HepG2 (cell line): Measurements from ENCODE around the gene GSTP1. TPM values are rescaled to one million over a fixed set of nuclear protein-coding genes. Genes with fewer than 3 reads are reported as not detected.
A peak's percentile ranks its signal among the peaks of the same experiment; 100 is the strongest.

Source experiments
- FOSL2 ChIP-seq: sonication (generic); formaldehyde crosslinking; IDR thresholded peaks from 2 replicates; pipeline ENCODE4 v1.4.0; 2020; ENCODE audit warnings: missing genetic modification reagents
- HMG20A ChIP-seq: IDR thresholded peaks from 2 replicates; pipeline ENCODE4 v1.6.1; 2016; ENCODE audit warnings: borderline replicate concordance
- HOXA7 ChIP-seq: sonication (generic); formaldehyde crosslinking; IDR thresholded peaks from 2 replicates; pipeline ENCODE4 v1.8.1; 2022; ENCODE audit warnings: mild to moderate bottlenecking, missing genetic modification reagents, moderate library complexity
- JUND ChIP-seq: sonication (generic); formaldehyde crosslinking; IDR thresholded peaks from 2 replicates; pipeline ENCODE4 v1.8.0; 2022; ENCODE audit warnings: mild to moderate bottlenecking, missing genetic modification reagents
- KAT8 ChIP-seq: IDR thresholded peaks from 2 replicates; pipeline ENCODE4 v1.6.1; 2016; ENCODE audit warnings: missing genetic modification reagents, missing compliant biosample characterization
- KDM3A ChIP-seq: IDR thresholded peaks from 2 replicates; pipeline ENCODE4 v1.6.1; 2018; ENCODE audit warnings: low read depth, missing compliant biosample characterization
- KLF6 ChIP-seq: IDR thresholded peaks from 2 replicates; pipeline ENCODE4 v1.8.0; 2016; ENCODE audit warnings: missing biosample characterization, missing genetic modification reagents
- SMC3 ChIP-seq: IDR thresholded peaks from 2 replicates; pipeline ENCODE4 v1.6.1; 2011; ENCODE audit warnings: low read length, improper control_type of control experiment
- SP2 ChIP-seq: sonication (generic); formaldehyde crosslinking; IDR thresholded peaks from 2 replicates; pipeline ENCODE4 v1.5.1; 2020; ENCODE audit warnings: mild to moderate bottlenecking, missing genetic modification reagents
- TCF7 ChIP-seq: sonication (generic); IDR thresholded peaks from 2 replicates; pipeline ENCODE4 v1.6.1; 2016; ENCODE audit warnings: antibody characterized with exemption, low read depth
- TEAD3 ChIP-seq: optimal IDR thresholded peaks from 2 replicates; pipeline ENCODE3; 2016; ENCODE audit warnings: borderline replicate concordance
- ZBTB40 ChIP-seq, 2 experiments: fragments of 450-650 bp in 1 of 2; sonication (generic) in 1 of 2; formaldehyde crosslinking in 1 of 2; IDR thresholded peaks; 2 replicates each; pipeline versions ENCODE4 v1.6.1 to v1.8.0; 2016 to 2022; ENCODE audit warnings: antibody characterized with exemption in 1 of 2, mild to moderate bottlenecking in 1 of 2, missing genetic modification reagents in 1 of 2
- ZNF317 ChIP-seq: sonication (generic); formaldehyde crosslinking; IDR thresholded peaks from 2 replicates; pipeline ENCODE4 v1.5.0; 2020; ENCODE audit warnings: mild to moderate bottlenecking, missing genetic modification reagents
- ZNF350 ChIP-seq: sonication (generic); formaldehyde crosslinking; IDR thresholded peaks from 2 replicates; pipeline ENCODE4 v1.4.0; 2020; ENCODE audit warnings: mild to moderate bottlenecking, low read depth, missing genetic modification reagents, borderline replicate concordance
- ZNF501 ChIP-seq: sonication (generic); formaldehyde crosslinking; IDR thresholded peaks from 2 replicates; pipeline ENCODE4 v1.5.1; 2020; ENCODE audit warnings: mild to moderate bottlenecking, moderate library complexity, missing genetic modification reagents
- polyA plus RNA-seq, 8 experiments: library from polyadenylated mRNA; depleted of rRNA in 3 of 8; stranded (reverse) in 7 of 8; unstranded in 1 of 8; fragments of >200 nt; fragmentation: Illumina TruSeq in 4 of 8; extraction: Trizol in 4 of 8; gene quantifications; 2 replicates each; pipeline versions ENCODE4 v1.2.1 to v1.2.3, GENCODE V29; 2011 to 2016; ENCODE audit warnings: low read depth in 4 of 8, missing spikeins in 1 of 8, mixed read lengths in 1 of 8; ENCODE audit not compliant: insufficient read depth in 1 of 8
- total RNA-seq, 5 experiments: library from RNA; depleted of rRNA; stranded (reverse); fragments of >200 nt; fragmentation: Illumina TruSeq; extraction: Trizol; gene quantifications; 2 replicates each; pipeline ENCODE4 v1.2.3, GENCODE V29; 2016; ENCODE audit warnings: low read depth in 1 of 5
- TF ChIP-seq, protein P1 (sequence below): sonication (generic); formaldehyde crosslinking; conservative IDR thresholded peaks from 2 replicates; pipeline ENCODE4 v1.4.0; 2020; ENCODE audit warnings: mild to moderate bottlenecking, missing genetic modification reagents, moderate library complexity
- TF ChIP-seq, protein P2 (sequence below): sonication (generic); formaldehyde crosslinking; IDR thresholded peaks from 2 replicates; pipeline ENCODE4 v1.4.0; 2020; ENCODE audit warnings: missing genetic modification reagents

Gene GSTP1
- total and polyA plus RNA-seq, 2 of the 13 experiments (the other 11 are each of a cell fraction or from before 2014, with no cell fraction given) = not detected

DNA sequence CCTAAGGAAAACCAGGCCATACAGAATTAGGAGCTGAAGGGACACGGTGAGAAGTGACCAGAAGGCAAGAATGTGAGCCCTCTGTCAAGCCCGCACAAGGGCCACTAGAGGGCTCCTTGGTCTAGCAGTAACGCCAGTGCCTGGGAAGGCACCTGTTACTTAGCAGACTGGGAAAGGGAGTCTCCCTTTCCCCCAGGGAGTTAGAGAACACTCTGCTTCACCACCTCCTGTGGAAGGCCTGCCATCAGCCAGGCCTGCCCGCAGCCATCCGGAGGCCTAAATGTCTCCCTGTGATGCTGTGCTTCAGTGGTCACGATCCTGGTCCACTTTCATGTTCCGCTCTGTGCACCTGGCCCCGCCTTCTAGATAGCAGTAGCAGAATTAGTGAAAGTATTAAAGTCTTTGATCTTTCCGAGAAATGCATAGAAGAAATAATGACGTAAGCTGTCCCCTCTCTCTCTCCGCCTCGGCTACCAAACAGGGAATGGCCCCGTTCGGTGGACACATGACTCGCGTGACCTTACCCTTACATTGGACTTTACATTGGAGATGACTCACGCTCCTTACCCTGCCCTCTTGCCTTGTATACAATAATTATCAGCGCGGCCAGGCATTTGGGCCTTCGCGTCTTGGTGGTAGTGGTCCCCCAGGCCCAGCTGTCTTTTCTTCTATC is 10.7 kb upstream of the GSTP1 start (continued):
- TF ChIP-seq, protein P1, sequence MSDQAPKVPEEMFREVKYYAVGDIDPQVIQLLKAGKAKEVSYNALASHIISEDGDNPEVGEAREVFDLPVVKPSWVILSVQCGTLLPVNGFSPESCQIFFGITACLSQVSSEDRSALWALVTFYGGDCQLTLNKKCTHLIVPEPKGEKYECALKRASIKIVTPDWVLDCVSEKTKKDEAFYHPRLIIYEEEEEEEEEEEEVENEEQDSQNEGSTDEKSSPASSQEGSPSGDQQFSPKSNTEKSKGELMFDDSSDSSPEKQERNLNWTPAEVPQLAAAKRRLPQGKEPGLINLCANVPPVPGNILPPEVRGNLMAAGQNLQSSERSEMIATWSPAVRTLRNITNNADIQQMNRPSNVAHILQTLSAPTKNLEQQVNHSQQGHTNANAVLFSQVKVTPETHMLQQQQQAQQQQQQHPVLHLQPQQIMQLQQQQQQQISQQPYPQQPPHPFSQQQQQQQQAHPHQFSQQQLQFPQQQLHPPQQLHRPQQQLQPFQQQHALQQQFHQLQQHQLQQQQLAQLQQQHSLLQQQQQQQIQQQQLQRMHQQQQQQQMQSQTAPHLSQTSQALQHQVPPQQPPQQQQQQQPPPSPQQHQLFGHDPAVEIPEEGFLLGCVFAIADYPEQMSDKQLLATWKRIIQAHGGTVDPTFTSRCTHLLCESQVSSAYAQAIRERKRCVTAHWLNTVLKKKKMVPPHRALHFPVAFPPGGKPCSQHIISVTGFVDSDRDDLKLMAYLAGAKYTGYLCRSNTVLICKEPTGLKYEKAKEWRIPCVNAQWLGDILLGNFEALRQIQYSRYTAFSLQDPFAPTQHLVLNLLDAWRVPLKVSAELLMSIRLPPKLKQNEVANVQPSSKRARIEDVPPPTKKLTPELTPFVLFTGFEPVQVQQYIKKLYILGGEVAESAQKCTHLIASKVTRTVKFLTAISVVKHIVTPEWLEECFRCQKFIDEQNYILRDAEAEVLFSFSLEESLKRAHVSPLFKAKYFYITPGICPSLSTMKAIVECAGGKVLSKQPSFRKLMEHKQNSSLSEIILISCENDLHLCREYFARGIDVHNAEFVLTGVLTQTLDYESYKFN = peak; percentile 18; the same call in 1 of the 2 replicates
- TF ChIP-seq, protein P2, sequence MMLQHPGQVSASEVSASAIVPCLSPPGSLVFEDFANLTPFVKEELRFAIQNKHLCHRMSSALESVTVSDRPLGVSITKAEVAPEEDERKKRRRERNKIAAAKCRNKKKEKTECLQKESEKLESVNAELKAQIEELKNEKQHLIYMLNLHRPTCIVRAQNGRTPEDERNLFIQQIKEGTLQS (CRISPR knock-in tag) = peak; percentile 44; the same call in 1 of the 2 replicates
- TF ChIP-seq SP2 = 0 out of 2 replicates have a peak, but pooled peaks have one; percentile 17
- no peak for TF ChIP-seq HOXA7 (CRISPR knock-in tag)
- peak; percentile 30; the same call in 1 of the 2 replicates for TF ChIP-seq KAT8 (CRISPR knock-in tag)
- TF ChIP-seq ZBTB40 (IDR thresholded peaks at IDR 0.05) = no peak
- TF ChIP-seq ZBTB40 (CRISPR knock-in tag; IDR thresholded peaks at IDR 0.05) = peak; percentile 17; the same call in 1 of the 2 replicates
- TF ChIP-seq ZNF501 (CRISPR knock-in tag) = peak; percentile 29; the same call in 1 of the 2 replicates
- TF ChIP-seq KLF6 = 0 out of 2 replicates have a peak, but pooled peaks have one; percentile 11
- TF ChIP-seq ZNF317 (CRISPR knock-in tag) = peak; percentile 58; the same call in 1 of the 2 replicates
- TF ChIP-seq TCF7 = peak; percentile 41; the same call in 1 of the 2 replicates
- 0 out of 2 replicates have a peak, but pooled peaks have one; percentile 46 for TF ChIP-seq KDM3A (CRISPR knock-in tag)
- TF ChIP-seq ZNF350 (CRISPR knock-in tag) = 0 out of 2 replicates have a peak, but pooled peaks have one; percentile 46
- TF ChIP-seq TEAD3 (CRISPR knock-in tag) = peak; percentile 59
- peak; percentile 93 for TF ChIP-seq FOSL2 (CRISPR knock-in tag)
- TF ChIP-seq HMG20A (CRISPR knock-in tag) = peak; percentile 12; the same call in 1 of the 2 replicates
- peak; percentile 77 for TF ChIP-seq SMC3
- peak; percentile 77 for TF ChIP-seq JUND (CRISPR knock-in tag)
